GM19023 (cell line): ENCODE measurements around the gene ATF2.
"Not testable (repeated sequence)": the region's sequence is repeated elsewhere in the genome, so short reads cannot be mapped to it uniquely, and the experiment has no call there.

Source experiments
- ATAC-seq: cut with Tn5 transposase; IDR thresholded peaks from one replicate; pipeline ENCODE4 v1.9.1; 2021; ENCODE audit warnings: mild to moderate bottlenecking, moderate library complexity; ENCODE audit not compliant: unreplicated experiment

ATF2 gene

DNA sequence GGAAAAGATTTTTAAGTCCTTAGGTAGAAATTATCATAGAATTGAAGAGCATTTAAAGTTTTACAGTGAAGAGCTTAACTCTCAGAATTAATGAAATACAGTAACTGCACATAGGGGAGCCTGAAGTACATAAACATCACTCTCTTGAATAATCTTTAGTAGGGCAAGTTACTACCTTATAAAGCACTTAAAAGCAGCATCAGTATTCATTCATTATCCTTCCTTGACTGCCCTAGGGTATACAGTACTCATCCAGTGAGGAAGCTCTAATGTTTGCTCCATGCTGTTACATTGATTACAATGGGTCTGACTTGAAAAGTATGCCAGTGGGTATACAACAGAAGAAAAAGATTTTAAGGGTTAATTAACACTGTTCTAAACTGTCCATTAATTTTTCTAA lies 66.5 kb downstream of the ATF2 start:
- no peak for ATAC-seq

GRCh38 chr2:175097297-175097696 lies 70.7 kb downstream of the ATF2 start:
- ATAC-seq, result no peak

- ATAC-seq, result not testable (repeated sequence)
Observed at GRCh38 chr2:175084117-175084516, 83.9 kb downstream of the ATF2 start.

DNA sequence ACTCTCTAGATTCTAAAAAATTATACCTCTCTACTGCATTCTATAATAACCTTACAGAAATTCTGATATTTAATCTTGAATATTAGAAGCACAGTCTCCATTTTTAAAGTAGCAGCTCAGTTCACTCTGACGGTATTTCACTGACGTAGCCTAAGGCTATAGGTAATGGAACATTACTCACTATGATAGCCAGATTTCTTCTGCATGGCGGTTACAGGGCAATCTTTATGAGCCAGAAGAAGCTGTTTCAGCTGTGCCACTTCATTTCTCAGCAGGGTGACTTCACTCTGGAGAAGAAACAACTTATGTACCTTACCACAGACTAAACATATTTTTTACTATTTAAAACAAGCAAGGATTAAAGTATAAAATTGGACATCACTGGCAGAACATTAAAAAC lies 87.5 kb downstream of the ATF2 start:
- no peak for ATAC-seq

DNA sequence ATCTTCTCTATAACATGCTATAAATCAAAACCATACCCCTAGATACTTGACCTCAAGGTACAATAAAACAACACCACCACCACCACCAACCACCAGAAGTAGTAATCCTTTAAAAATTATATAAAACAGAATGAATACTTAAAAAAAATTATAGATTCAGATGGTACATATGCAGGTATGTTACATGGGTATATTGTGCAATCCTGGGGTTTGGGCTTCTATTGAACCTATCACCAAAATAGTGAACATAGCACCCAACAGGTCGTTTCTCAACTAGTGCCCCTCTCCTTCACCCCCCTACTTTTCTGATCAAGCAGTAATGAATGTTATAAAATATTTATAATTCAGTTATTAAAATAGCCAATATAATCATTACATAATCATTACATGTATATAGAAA lies 91.7 kb downstream of the ATF2 start:
- no peak for ATAC-seq

DNA sequence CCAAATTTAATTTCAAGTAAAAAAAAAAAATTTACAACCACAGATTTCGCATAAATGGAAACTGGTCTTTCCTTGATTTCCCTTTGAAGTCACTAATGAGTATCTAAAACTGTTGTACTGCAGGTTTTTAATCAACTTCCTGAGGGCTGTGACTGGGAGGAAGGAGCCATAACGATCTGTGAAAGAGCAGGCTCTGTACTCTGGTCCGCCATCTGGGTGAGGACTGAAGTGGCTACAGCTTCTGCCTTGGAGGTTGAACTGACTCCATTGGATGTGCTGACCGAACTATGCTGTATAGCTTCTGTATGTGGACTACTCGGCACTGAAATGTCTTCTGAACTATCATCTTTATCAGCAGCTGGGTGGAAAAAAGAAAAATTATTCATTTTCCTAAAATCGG lies 93.5 kb downstream of the ATF2 start:
- ATAC-seq, result no peak

DNA sequence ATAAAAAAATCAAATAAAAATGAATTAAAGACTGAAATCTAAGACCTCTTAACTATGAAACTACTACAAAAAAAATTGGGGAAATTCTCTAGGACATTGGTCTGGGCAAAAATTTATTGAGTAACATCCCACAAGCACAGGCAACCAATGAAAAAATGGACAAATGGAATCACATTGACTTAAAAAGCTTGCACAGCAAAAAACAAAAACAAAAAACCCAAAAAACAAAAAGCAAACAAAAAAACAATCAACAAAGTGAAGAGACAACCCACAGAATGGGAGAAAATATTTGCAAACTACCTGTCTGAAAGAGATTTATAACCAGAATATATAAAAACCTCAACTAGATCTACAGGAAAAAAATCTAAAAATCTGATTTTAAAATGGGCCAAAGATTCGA lies 99.5 kb downstream of the ATF2 start:
- ATAC-seq, result no peak

- ATAC-seq, result no peak
Observed at GRCh38 chr2:175066411-175066810, 101.6 kb downstream of the ATF2 start.

GRCh38 chr2:175064797-175065196 lies 103.2 kb downstream of the ATF2 start:
- no peak for ATAC-seq

- ATAC-seq, result no peak
Observed at GRCh38 chr2:175063741-175064140, 104.3 kb downstream of the ATF2 start.

DNA sequence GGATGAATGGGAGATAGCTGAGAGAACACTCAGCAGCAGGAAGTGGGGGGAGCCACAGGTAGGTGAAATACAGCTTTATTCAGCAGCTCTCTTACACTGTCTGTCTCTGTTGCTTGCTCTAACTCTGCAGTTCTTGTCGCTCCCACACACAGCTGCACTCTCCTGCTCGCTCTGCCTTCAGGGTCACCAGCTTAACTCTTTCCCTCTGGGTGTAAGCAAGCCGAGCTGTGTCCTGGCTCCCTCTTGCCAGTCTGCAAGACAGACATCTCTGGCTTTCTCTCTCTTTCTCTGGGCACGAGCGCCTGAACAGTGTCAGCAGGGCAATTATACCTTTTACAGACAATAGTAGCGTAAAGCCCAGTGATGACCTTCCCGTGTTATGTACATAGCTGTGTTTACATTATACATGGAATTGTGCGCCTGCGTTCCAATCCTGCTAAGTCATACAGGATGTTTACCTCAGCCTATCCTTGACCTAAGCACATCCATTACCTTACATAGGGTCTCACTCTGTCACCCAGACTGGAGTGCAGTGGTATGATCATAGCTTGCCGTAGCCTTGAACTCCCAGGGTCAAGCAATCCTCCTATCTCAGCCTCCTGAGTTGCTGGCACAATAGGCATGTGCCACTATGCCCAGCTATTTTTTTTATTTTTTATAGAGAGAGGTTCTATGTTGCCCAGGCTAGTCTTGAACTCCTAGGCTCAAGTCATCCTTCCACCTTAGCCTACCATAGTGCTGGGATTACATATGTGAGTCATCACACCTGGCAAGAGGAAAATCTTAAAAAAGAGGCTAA lies 105.0 kb downstream of the ATF2 start:
- no peak for ATAC-seq

DNA sequence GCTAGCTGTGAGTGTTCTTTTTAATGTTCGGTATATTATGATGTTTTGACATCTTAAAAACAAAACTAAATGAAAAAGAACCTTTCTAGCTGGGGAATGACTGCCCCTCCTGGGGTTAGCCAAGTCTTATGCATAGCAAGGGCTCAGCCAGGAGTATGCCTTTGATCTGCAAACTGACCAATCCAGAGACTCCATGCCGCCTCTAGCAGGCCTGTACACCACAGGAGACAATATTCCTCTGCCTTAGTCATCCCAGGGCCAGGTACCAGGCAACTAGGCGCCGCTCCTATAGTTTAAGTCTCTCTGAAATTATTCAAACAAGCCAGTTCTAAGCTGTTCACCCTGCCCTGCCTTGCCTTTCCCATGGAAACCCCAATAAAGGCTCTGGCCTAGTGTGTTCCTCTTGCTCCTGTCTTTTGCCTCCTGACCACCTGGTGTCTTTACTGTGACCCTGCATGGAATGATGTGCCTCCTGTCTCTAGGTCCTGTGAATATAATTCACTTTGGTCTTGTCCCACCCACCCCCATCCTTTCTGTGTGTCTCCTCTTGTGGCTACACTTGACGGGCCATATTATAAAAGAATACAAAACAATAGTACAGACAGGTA lies 110.8 kb downstream of the ATF2 start:
- no peak for ATAC-seq

DNA sequence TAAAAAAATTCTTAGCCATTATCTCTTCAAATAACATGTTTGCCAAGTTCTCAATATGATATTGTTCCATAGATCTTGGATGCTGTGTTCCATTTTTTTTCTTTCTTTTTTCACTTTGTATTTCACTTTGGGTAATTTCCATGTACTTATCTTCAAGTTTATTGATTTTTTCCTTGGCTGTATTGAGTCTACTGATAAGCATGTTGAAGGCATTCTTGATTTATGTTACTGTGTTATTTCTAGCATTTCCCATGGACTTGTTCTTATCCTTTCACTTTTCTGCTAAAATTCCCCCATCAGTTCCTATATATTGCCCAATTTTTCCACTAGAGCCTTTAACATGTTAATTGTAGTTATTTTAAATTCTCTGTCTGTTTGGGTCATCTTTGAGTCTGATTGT lies 112.0 kb downstream of the ATF2 start:
- no peak for ATAC-seq

DNA sequence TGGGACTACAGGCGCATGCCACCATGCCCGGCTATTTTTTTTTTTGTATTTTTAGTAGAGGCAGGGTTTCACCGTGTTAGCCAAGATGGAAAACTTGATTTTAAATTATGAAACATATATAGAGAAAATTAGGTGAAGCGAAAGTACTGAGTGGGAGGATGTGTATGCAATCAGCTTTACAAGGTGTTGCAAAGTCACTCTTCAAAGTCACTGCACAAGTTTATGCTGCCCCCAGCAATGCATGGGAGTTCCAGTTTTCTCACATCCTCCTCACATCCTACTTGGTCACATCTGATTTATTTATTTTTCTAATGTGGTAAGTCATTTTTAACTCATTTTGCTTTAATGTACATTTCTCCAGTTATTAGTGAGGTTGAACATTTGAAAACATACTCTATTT lies 113.7 kb downstream of the ATF2 start:
- no peak for ATAC-seq

DNA sequence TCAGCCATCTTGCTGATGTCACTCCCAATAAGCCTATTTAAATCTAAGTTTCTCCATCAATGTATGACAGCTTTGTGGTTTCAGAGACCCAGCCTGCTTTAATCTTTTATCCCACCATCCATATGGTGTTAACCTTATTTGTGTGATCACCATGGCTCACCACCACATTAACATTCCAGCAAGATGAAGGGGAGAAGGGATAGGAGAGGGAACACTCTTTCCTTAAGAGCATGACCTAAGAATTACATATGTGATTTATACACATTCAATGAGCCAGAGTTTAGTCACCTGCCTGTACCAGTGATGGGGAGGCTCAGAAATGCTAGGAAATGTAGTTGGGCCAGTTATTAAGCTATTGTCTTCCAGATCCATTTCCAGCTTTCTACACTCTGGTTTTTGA lies 118.3 kb downstream of the ATF2 start:
- ATAC-seq, result no peak

DNA sequence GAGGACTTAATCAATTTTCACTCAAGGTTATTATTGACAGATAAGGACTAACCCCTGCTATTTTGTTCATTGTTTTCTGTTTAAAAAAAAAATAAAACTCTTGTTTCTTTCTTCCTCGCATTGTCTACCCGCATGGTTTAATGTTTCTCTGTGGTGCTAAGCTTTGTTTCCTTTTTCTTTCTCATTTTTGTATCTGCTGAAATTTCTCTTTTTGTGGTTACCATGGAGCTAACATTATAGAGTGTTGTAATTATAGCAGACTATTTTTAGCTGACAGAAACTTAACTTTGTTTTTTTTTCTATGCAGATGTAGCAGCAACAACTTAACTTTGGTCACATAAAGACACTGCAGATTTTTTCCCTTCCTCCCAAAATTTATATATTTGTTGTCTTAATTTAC lies 119.7 kb downstream of the ATF2 start:
- ATAC-seq, result no peak

DNA sequence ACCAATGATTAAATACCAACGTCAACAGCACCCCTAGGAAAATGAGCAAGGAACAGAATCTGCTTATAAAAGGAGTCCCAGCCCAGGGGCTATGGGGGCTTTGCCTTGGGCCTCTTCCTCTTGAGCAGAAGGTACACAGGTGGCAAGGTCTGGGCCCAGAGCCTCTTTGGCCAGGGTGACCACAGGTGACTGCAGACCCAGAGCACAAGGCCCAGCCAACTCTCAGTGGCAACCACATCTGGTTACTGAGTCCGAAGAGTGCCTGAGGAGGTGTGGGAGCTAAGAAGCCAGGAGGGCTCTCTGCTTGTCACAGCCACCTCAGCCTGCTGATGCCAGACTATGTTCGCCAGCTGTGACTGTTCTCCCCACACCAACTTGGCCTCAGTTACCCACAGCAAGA lies 128.5 kb downstream of the ATF2 start:
- ATAC-seq, result no peak

DNA sequence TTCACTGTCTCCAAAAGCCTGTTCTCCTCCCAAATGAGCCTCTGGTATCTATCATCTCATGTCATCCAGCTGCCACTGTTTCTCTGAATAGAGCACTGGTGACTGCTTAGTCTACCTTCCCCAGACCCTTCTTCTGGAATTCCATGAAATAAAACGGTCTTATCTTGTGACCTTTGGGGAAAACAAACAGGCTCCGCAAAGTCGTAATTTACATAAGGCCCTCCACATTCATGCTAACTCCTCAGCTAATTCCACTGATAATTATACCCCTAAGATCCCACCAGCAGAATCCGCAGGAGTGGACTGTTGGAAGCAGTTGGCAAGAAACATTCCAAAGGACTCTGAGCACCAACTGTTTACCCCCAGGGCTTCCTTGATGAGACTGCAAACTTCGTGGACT lies 129.0 kb downstream of the ATF2 start:
- no peak for ATAC-seq

GRCh38 chr2:175037941-175038340 lies 130.1 kb downstream of the ATF2 start:
- ATAC-seq, result no peak

GRCh38 chr2:175036582-175037018 lies 131.4 kb downstream of the ATF2 start:
- ATAC-seq, result no peak

GRCh38 chr2:175035806-175036205 lies 132.2 kb downstream of the ATF2 start:
- no peak for ATAC-seq

GRCh38 chr2:175034716-175035115 lies 133.3 kb downstream of the ATF2 start:
- no peak for ATAC-seq
